Measurements from ENCODE around the gene GOT2.

DNA sequence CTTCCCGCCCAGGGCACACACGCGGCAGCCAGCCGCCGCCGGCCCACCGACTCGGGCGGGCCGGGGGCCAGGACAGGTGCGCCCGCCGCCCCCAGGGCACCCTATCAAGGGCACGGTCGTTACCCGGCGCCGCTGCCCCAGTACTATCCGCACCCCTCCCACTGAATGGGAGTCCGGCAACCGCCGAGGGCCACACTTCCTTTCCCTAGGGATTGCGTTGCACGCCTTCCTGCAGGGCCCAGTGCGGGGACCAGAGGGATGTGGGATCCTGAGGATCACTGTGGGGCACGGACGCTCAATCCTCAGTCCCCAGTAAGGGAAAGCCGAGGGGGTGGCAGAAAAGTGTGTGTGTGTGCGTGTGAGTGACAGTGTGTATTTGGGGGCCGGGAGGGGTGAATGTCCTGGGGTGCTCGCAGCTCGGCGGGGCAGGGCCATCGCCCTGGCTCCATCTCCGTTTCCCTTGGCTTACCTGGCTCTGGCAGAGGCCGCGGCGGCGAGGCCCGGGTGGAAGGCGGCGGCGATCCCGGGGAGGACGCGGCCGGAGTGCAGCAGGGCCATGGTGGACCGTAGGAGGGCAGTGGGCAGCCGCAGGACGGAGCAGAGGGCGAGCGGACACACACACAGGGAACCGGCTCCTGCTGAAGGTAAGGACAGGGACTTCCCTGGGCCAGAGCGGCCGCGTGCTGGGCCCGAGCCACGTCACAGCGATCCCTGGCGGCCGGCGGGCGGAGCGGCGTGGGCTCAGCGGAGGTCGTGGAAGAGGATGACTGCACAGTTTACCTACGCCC is at the start of gene GOT2:
- TF ChIP-seq POLR2A (IDR thresholded peaks at IDR 0.05; ENCODE audit: low read length) = peak; percentile 80
- no peak for TF ChIP-seq GATA1 (IDR thresholded peaks at IDR 0.05; ENCODE audit: low read depth, low read length)
